DMS153 (cell line): ENCODE measurements around the gene ZNF212.

Source experiments
- DNase-seq: peaks from one replicate; lab custom pipeline; 2025; lab: John Stamatoyannopoulos, UW

The ZNF212 gene

GRCh38 chr7:149239345-149240143 is at the start of gene ZNF212:
Gene ZNF212, plus strand, starts transcription at chr7:149239651. Its CDS starts 128 bp downstream, at chr7:149239779.
- DNase-seq, result peak; percentile 75

DNA sequence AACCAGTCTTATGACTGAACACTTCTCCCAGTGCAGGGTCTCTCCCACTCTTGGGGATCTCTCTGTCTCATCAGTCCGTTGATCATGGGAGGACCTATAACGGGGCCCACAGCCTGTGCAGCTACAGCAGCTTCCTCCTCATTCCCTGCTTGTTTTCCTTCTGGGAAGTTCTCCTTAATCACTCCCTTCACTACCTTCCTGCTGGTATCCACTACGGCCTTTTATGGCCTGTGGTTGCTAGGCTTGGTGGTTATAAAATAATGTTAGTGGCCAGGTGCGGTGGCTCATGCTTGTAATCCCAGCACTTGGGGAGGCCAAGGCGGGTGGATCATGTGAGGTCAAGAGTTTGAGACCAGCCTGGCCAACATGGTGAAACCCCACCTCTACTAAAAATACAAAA is 47.6 kb upstream of the ZNF212 start:
- DNase-seq, result no peak

DNA sequence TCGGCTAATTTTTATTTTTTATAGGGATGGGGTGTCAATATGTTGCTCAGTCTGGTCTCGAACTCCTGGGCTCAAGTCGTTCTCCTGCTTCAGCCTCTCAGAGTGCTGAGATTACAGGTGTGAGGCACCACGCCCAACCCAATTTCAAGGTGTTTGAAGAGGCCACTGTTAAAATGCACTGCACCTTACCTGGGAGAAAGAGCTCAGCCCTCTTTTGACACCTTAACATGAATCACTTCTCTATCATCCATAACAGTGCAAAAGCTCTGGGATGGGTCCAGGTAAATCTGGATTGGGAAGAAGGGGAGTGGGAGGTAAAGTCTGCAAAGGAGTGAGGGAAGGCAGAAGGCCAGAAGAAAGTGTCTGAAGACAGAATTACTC is 44.7 kb upstream of the ZNF212 start:
- DNase-seq, result no peak

DNA sequence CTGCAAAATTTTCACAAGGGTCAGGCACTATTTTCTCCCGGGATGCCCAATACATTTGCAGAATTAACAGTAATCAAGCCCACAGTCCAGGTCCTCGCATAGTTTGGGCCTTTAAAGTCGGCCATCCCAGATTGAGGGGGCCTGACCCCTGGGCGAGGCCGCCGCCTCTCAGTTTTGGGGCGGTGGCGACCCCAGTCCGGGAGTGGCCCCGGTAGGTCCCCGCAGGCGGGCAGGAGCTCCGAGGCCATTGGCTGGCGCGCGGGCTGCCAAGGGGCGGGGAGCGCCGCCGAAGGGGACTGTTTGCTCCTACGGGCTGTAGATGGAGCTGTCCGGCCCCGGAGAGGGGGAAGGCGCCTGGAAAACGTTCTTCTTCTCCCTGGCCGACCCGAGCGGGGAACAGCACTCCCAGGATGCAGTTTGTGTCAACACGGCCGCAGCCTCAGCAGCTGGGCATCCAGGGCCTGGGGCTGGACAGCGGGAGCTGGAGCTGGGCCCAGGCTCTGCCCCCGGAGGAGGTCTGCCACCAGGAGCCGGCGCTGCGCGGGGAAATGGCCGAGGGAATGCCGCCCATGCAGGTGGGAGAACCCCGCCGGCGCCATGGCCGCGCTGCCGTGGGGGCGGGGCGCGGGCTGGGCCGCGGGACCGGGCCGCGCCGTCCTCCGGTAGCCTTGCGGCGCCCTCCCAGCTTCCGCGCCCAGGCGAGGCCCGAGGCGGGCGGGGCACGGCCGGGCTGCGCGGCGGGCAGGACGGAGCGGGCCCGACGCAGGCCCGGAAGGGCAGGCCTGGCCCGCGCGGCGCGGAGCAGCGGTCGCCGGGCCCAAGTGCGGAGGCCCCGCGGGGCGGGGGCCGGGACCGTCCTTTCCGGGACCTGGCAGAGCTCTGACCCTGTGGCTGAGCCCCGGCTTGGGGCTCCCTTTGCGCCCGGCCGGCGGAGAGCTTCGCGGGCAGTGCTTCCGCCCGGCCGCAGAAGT is 44.0 kb upstream of the ZNF212 start, which contains the start of gene ZNF282:
TSS of gene ZNF282 (plus strand) at position 367 of the 971 bp plus-strand sequence. CDS start at position 411, 44 bp downstream.
- DNase-seq, result peak; percentile 83

- DNase-seq, result no peak
Observed at GRCh38 chr7:149196151-149196704, 43.2 kb upstream of the ZNF212 start.

GRCh38 chr7:149196705-149197171 is 42.7 kb upstream of the ZNF212 start:
- DNase-seq, result no peak

DNA sequence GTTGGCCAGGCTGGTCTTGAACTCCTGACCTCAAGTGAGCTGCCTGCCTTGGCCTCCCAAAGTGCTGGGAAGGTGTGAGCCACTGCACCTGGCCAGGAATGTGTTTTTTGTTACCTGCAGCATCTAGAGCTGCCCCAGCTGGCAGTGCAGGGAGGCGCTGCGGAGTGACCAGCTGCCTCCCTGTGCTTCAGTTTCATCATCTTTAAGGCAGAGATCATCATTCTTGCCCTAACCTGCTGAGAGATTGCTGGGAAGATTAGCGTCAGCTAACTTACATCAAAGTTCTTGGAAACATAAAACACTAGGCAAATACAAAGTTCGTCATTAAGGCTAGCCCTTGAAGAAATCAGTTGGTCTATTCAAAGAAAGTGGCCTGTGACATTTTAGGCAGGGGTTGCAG is 41.8 kb upstream of the ZNF212 start:
- no peak for DNase-seq

- no peak for DNase-seq
Observed at GRCh38 chr7:149198161-149198816, 41.2 kb upstream of the ZNF212 start.

- DNase-seq, result no peak
Observed at GRCh38 chr7:149199234-149199995, 40.0 kb upstream of the ZNF212 start.

- DNase-seq, result no peak
Observed at GRCh38 chr7:149202831-149203231, 36.6 kb upstream of the ZNF212 start.

DNA sequence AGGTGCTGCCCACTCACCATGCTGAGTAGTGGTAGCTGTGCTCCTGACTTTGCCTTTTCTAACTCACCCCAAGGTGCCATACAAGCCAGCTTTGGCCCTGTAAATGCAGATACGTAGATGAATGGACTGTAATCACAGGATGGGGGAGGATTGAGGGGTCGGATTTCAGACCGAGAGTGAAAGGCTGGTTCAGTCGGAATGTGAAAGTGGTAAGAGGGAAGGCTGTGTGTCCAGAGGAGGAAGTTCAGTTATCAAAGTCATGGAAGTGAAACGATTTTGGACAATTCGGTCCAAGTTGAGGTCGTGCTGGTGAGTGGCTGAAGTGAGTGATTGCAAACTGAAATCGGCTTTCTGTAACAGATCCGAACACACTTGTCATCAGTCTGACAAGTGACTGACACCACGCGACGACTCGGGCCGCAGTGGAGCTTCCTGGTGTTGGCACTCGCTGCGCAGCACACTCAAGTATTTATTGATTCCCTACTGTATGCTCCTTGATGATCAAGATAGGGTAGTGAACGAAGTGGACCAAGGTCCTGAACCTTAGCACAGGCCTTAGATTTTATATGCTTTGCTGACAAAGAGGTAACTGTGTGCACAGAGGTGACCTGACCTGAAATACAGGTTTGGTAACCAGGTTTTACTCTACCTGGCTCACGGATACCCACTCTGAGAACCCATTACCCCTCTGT is 33.6 kb upstream of the ZNF212 start:
- DNase-seq, result no peak

- DNase-seq, result no peak
Observed at GRCh38 chr7:149207324-149208035, 32.0 kb upstream of the ZNF212 start.

DNA sequence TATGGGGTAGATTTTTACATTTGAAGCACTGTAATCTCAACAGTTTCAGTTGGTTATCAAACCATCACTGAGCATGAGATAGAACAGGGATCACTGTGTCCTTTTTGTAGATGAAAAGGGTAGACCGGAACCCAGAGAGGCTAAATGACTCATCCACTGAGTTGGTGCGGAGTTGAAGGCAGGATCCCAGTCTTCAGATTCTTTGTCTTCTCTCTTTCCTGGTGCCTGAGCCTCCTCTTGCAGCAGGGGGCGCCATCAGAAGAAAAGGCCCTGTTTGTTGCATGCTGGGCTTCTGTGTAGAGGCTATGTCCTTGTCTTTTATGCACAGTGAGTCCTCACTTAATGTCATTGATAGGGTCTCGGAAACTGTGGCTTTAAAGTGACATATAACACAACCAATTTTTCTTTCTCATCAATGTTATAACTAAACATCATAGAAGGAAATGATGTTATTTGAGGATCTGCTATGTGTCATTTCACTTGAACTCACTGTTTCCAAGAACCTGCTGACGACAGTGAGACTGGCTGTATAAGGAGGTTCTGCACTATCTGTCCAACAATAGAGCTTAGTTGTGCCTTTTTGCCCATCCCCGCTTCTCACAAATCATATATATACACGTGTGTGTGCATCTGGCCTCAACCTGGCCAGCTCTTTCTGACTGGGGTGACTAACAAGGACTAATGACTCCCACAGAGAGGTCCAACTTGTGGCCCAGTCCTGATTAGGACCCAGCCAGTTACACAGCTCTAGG is 29.8 kb upstream of the ZNF212 start:
- DNase-seq, result no peak

- no peak for DNase-seq
Observed at GRCh38 chr7:149210551-149210950, 28.9 kb upstream of the ZNF212 start.

GRCh38 chr7:149214020-149214720 is 25.3 kb upstream of the ZNF212 start:
- DNase-seq, result no peak

- DNase-seq, result no peak
Observed at GRCh38 chr7:149216402-149216801, 23.0 kb upstream of the ZNF212 start.

- no peak for DNase-seq
Observed at GRCh38 chr7:149217570-149217969, 21.9 kb upstream of the ZNF212 start.
